ENCODE data around the gene CYTH4. TPM values are rescaled to one million over a fixed set of nuclear protein-coding genes. Genes with fewer than 3 reads are reported as not detected.
"Not testable (repeated sequence)": the region's sequence is repeated elsewhere in the genome, so short reads cannot be mapped to it uniquely, and the experiment has no call there.

Gene CYTH4
- total and polyA plus RNA-seq, 10 of the 15 experiments (the other 5 are each of a cell fraction or from before 2014, with no cell fraction given) = 1.5 to 27.3 (median 16.9) TPM

GRCh38 chr22:37249986-37250385 is 32.3 kb upstream of the CYTH4 start:
- ChIA-PET RAD21 (ENCODE audit: unreplicated experiment) (interaction anchor here (0.9 kb wide), 1 partner anchor 10 kb away, joined by 3 read pairs; no protein-coding TSS in a partner anchor), POLR2A (interaction anchor here (0.7 kb wide), 1 partner anchor 33 kb away, joined by 3 read pairs; the partner anchor contains the start of gene CYTH4), SMC1A (ENCODE audit: uncharacterized antibody, unreplicated experiment) (interaction anchor here (0.9 to 3.5 kb wide), 2 partner anchors 10 to 19 kb away, joined by 3 to 22 read pairs; no protein-coding TSS in a partner anchor), CTCF (interaction anchor here (2.4 kb wide), 1 partner anchor 10 kb away, joined by 16 read pairs; no protein-coding TSS in a partner anchor)
- no peak overlapping the region for H3K27ac ChIP-seq (ENCODE audit: control insufficient read depth, insufficient read depth)
- H3K4me2 ChIP-seq (ENCODE audit: control insufficient read depth, insufficient read depth) = no peak overlapping the region
- H3K9me3 ChIP-seq (replicated peaks; ENCODE audit: control insufficient read depth, insufficient read depth, low read length) = no peaks in the 10 kb centered on the region
- no peaks in the 10 kb centered on the region for H4K20me1 ChIP-seq (ENCODE audit: control insufficient read depth, insufficient read depth)
- no peaks in the 10 kb centered on the region for H3K27me3 ChIP-seq (replicated peaks in 1 of 2; ENCODE audit: control insufficient read depth in 2 of 2, insufficient read depth in 2 of 2, low read length in 1 of 2)
- no peak for DNase-seq (ENCODE audit: low read depth, low spot score)
- TF ChIP-seq PML (IDR thresholded peaks at IDR 0.05; ENCODE audit: low read length) (no peak), TCF3 (IDR thresholded peaks at IDR 0.05; ENCODE audit: borderline replicate concordance, insufficient read depth, low read depth, low read length) (no peak), BMI1 (IDR thresholded peaks at IDR 0.05; ENCODE audit: borderline replicate concordance) (peak; percentile 68), PKNOX1 (IDR thresholded peaks at IDR 0.05) (peak; percentile 67), ZBTB40 (IDR thresholded peaks at IDR 0.05; ENCODE audit: borderline replicate concordance) (no peak), SREBF1 (IDR thresholded peaks at IDR 0.05; ENCODE audit: low read length) (no peak), HSF1 (IDR thresholded peaks at IDR 0.05; ENCODE audit: low read depth, low read length) (0 out of 2 replicates have a peak, but pooled peaks have one; percentile 38), HDAC6 (IDR thresholded peaks at IDR 0.05; ENCODE audit: unreplicated experiment) (no peak)
- BruUV-seq (replicated peaks) = no TSS peak
- no peak overlapping the region for H3K9ac ChIP-seq (ENCODE audit: control insufficient read depth, insufficient read depth, low read length)
- WGBS (ENCODE audit: insufficient coverage, insufficient replicate concordance, low lambda C conversion rate, missing lambda C conversion rate) = 68% methylated on average over 12 of the region's 12 CpGs
- in situ Hi-C loops (cut with MboI) = no loop called here
- no peaks in the 10 kb centered on the region for H3K79me2 ChIP-seq (ENCODE audit: control insufficient read depth, insufficient read depth, low read length)
- ATAC-seq = no peak
- intact Hi-C loops (cut with micrococcal nuclease; ENCODE audit: unreplicated experiment) = no loop called here
- no peak overlapping the region for H2AFZ ChIP-seq (ENCODE audit: control insufficient read depth, low read depth, low read length)
- peaks cover 16% of the 10 kb centered on the region for H3K4me1 ChIP-seq (ENCODE audit: control insufficient read depth, insufficient read depth, low read length)
- H3K36me3 ChIP-seq (ENCODE audit: control insufficient read depth in 2 of 2, insufficient read depth in 2 of 2, low read length in 1 of 2) = no peaks in the 10 kb centered on the region
- no peak for FAIRE-seq
- no peak overlapping the region for H3K4me3 ChIP-seq

- peaks cover 14% of the 10 kb centered on the region for H3K4me1 ChIP-seq (ENCODE audit: control insufficient read depth, insufficient read depth, low read length)
- H3K79me2 ChIP-seq (ENCODE audit: control insufficient read depth, insufficient read depth, low read length); H2AFZ ChIP-seq (ENCODE audit: control insufficient read depth, low read depth, low read length); ATAC-seq; H3K27me3 ChIP-seq (replicated peaks in 1 of 2; ENCODE audit: control insufficient read depth in 2 of 2, insufficient read depth in 2 of 2, low read length in 1 of 2); H3K4me2 ChIP-seq (ENCODE audit: control insufficient read depth, insufficient read depth); H3K36me3 ChIP-seq (ENCODE audit: control insufficient read depth in 2 of 2, insufficient read depth in 2 of 2, low read length in 1 of 2); DNase-seq (ENCODE audit: low read depth, low spot score); intact Hi-C loops (cut with micrococcal nuclease; ENCODE audit: unreplicated experiment); H3K27ac ChIP-seq (ENCODE audit: control insufficient read depth, insufficient read depth); H4K20me1 ChIP-seq (ENCODE audit: control insufficient read depth, insufficient read depth); in situ Hi-C loops (cut with MboI); BruUV-seq (replicated peaks); FAIRE-seq; H3K9me3 ChIP-seq (replicated peaks; ENCODE audit: control insufficient read depth, insufficient read depth, low read length); H3K4me3 ChIP-seq; H3K9ac ChIP-seq (ENCODE audit: control insufficient read depth, insufficient read depth, low read length): not testable (repeated sequence)
- ChIA-PET SMC1A (ENCODE audit: uncharacterized antibody, unreplicated experiment) (interaction anchor here (1.5 to 5.6 kb wide), 3 partner anchors 7 to 22 kb away, joined by 3 to 58 read pairs (median 22); partner anchors contain the start of gene RAC2), RAD21 (ENCODE audit: unreplicated experiment) (interaction anchor here (6.6 kb wide), 1 partner anchor 9 kb away, joined by 84 read pairs; the partner anchor contains the start of gene RAC2), POLR2A (interaction anchor here (0.7 to 1.0 kb wide), 2 partner anchors 8 to 171 kb away, joined by 3 to 5 read pairs; no protein-coding TSS in a partner anchor), CTCF (interaction anchor here (0.9 to 3.2 kb wide), 6 partner anchors 7 to 63 kb away, joined by 3 to 16 read pairs (median 6); partner anchors contain the start of gene RAC2)
- WGBS (ENCODE audit: insufficient coverage, insufficient replicate concordance, low lambda C conversion rate, missing lambda C conversion rate) = 74% methylated on average over 7 of the region's 8 CpGs
Measured at GRCh38 chr22:37251836-37252235, 30.5 kb upstream of the CYTH4 start.

Data from GM12878 (cell line).